Activated CD8-positive, alpha-beta T cell treated with anti-CD3 and anti-CD28 coated beads, Interleukin-2, amount 10 ng/mL, durations not matched to agents 7 days and 5 days (primary cell): ENCODE results near the gene PDE10A. TPM values are rescaled to one million over a fixed set of nuclear protein-coding genes. Genes with fewer than 3 reads are reported as not detected.
"Not testable (repeated sequence)": the region's sequence is repeated elsewhere in the genome, so short reads cannot be mapped to it uniquely, and the experiment has no call there.

Source experiments
- ATAC-seq: fragments of 150-1000 bp; cut with Tn5 transposase; one replicate; pipeline ENCODE4 v1.10.0; 2021; ENCODE audit warnings: moderate library complexity
- CTCF ChIA-PET: fragments of 350-600 bp; sonication (Branson Sonifier 250); formaldehyde crosslinking; loops from one replicate; lab custom pipeline; 2021; ENCODE audit warnings: antibody characterized with exemption; lab: Charles Lee
- POLR2A ChIA-PET: fragments of 350-600 bp; sonication (Branson Sonifier 250); formaldehyde crosslinking; loops from one replicate; lab custom pipeline; 2021; ENCODE audit warnings: antibody characterized with exemption; lab: Charles Lee
- DNase-seq: peaks from one replicate; pipeline ENCODE4 v3.0.0-alpha.2; 2020
- H3K27ac Mint-ChIP-seq: one replicate; pipeline ENCODE4 v1.8.0; 2021; ENCODE audit warnings: mild to moderate bottlenecking, mixed read lengths
- H3K27me3 Mint-ChIP-seq: one replicate; pipeline ENCODE4 v1.8.0; 2021; ENCODE audit warnings: low read depth, mixed read lengths
- H3K36me3 Mint-ChIP-seq: one replicate; pipeline ENCODE4 v1.8.0; 2021; ENCODE audit warnings: low read depth, mixed read lengths
- H3K4me1 Mint-ChIP-seq: one replicate; pipeline ENCODE4 v1.8.0; 2021; ENCODE audit warnings: low read depth, mixed read lengths
- H3K4me3 Mint-ChIP-seq: one replicate; pipeline ENCODE4 v1.8.0; 2021; ENCODE audit warnings: mild to moderate bottlenecking, mixed read lengths
- H3K9me3 Mint-ChIP-seq: one replicate; pipeline ENCODE4 v1.8.0; 2022; ENCODE audit warnings: mixed read lengths; ENCODE audit not compliant: insufficient read depth
- total RNA-seq, 2 experiments: library from RNA; stranded (reverse); gene quantifications; one replicate each; pipeline ENCODE4 v1.2.3, GENCODE V29; 2021

PDE10A gene
- total RNA-seq, 2 experiments from 2014 or later, result not detected

GRCh38 chr6:165543781-165544180 lies 119.3 kb downstream of the PDE10A start:
- ATAC-seq (no peak), DNase-seq (no peak)
- Mint-ChIP-seq H3K9me3 (no peaks in the 10 kb centered on the region), H3K4me3 (no peak overlapping the region), H3K36me3 (no peaks in the 10 kb centered on the region), H3K27me3 (no peaks in the 10 kb centered on the region), H3K27ac (no peak overlapping the region), H3K4me1 (no peaks in the 10 kb centered on the region)
- CTCF ChIA-PET, result no interaction called here
- POLR2A ChIA-PET, result no interaction called here

GRCh38 chr6:165536911-165537310 lies 126.1 kb downstream of the PDE10A start:
- ChIA-PET CTCF (no interaction called here), POLR2A (no interaction called here)
- H3K27me3 Mint-ChIP-seq, result no peaks in the 10 kb centered on the region
- no peaks in the 10 kb centered on the region for H3K9me3 Mint-ChIP-seq
- H3K4me1 Mint-ChIP-seq, result no peaks in the 10 kb centered on the region
- no peak for DNase-seq
- ATAC-seq, result no peak
- H3K36me3 Mint-ChIP-seq, result no peaks in the 10 kb centered on the region
- H3K27ac Mint-ChIP-seq, result no peak overlapping the region
- H3K4me3 Mint-ChIP-seq, result no peak overlapping the region

- ChIA-PET POLR2A (no interaction called here), CTCF (no interaction called here)
- no peaks in the 10 kb centered on the region for H3K4me1 Mint-ChIP-seq
- no peaks in the 10 kb centered on the region for H3K9me3 Mint-ChIP-seq
- H3K27me3 Mint-ChIP-seq, result no peaks in the 10 kb centered on the region
- no peak overlapping the region for H3K27ac Mint-ChIP-seq
- DNase-seq, result no peak
- H3K4me3 Mint-ChIP-seq, result no peak overlapping the region
- no peaks in the 10 kb centered on the region for H3K36me3 Mint-ChIP-seq
- no peak for ATAC-seq
These were observed 143.7 kb downstream of the PDE10A start for GRCh38 chr6:165519316-165519715.

GRCh38 chr6:165515963-165516624 lies 146.9 kb downstream of the PDE10A start:
- Mint-ChIP-seq H3K4me1 (peaks cover 4% of the 10 kb centered on the region), H3K9me3 (no peaks in the 10 kb centered on the region), H3K4me3 (no peak overlapping the region), H3K36me3 (no peaks in the 10 kb centered on the region), H3K27ac (no peak overlapping the region), H3K27me3 (no peaks in the 10 kb centered on the region)
- ATAC-seq (no peak), DNase-seq (no peak)
- ChIA-PET CTCF (no interaction called here), POLR2A (no interaction called here)

GRCh38 chr6:165514621-165515020 lies 148.4 kb downstream of the PDE10A start:
- Mint-ChIP-seq H3K27ac (no peak overlapping the region), H3K36me3 (no peaks in the 10 kb centered on the region), H3K9me3 (no peaks in the 10 kb centered on the region), H3K27me3 (no peaks in the 10 kb centered on the region), H3K4me1 (peaks cover 4% of the 10 kb centered on the region), H3K4me3 (no peak overlapping the region)
- ChIA-PET CTCF (no interaction called here), POLR2A (no interaction called here)
- DNase-seq (no peak), ATAC-seq (no peak)

- ChIA-PET CTCF (no interaction called here), POLR2A (no interaction called here)
- no peaks in the 10 kb centered on the region for H3K9me3 Mint-ChIP-seq
- no peak overlapping the region for H3K4me3 Mint-ChIP-seq
- no peaks in the 10 kb centered on the region for H3K36me3 Mint-ChIP-seq
- H3K4me1 Mint-ChIP-seq, result peaks cover 4% of the 10 kb centered on the region
- no peak overlapping the region for H3K27ac Mint-ChIP-seq
- ATAC-seq (no peak), DNase-seq (no peak)
- no peaks in the 10 kb centered on the region for H3K27me3 Mint-ChIP-seq
These were observed 151.2 kb downstream of the PDE10A start for GRCh38 chr6:165511807-165512206.

GRCh38 chr6:165508321-165508869 lies 154.6 kb downstream of the PDE10A start:
- Mint-ChIP-seq H3K4me1 (peaks cover 4% of the 10 kb centered on the region), H3K4me3 (no peak overlapping the region), H3K9me3 (no peaks in the 10 kb centered on the region), H3K36me3 (no peaks in the 10 kb centered on the region), H3K27ac (no peak overlapping the region), H3K27me3 (no peaks in the 10 kb centered on the region)
- ATAC-seq (no peak), DNase-seq (no peak)
- POLR2A ChIA-PET, result no interaction called here
- CTCF ChIA-PET, result no interaction called here

GRCh38 chr6:165506657-165507056 lies 156.4 kb downstream of the PDE10A start:
- H3K36me3 Mint-ChIP-seq, result no peaks in the 10 kb centered on the region
- no peaks in the 10 kb centered on the region for H3K27me3 Mint-ChIP-seq
- H3K4me3 Mint-ChIP-seq, result no peak overlapping the region
- no peaks in the 10 kb centered on the region for H3K9me3 Mint-ChIP-seq
- H3K4me1 Mint-ChIP-seq, result peaks cover 1% of the 10 kb centered on the region
- DNase-seq (no peak), ATAC-seq (no peak)
- ChIA-PET POLR2A (no interaction called here), CTCF (no interaction called here)
- no peak overlapping the region for H3K27ac Mint-ChIP-seq

GRCh38 chr6:165500214-165500907 lies 162.7 kb downstream of the PDE10A start:
- ATAC-seq, CTCF ChIA-PET, H3K9me3 Mint-ChIP-seq, POLR2A ChIA-PET, H3K4me3 Mint-ChIP-seq, H3K36me3 Mint-ChIP-seq, DNase-seq, H3K27me3 Mint-ChIP-seq, H3K4me1 Mint-ChIP-seq, H3K27ac Mint-ChIP-seq: not testable (repeated sequence)

GRCh38 chr6:165497472-165497871 lies 165.6 kb downstream of the PDE10A start:
- no peaks in the 10 kb centered on the region for H3K4me1 Mint-ChIP-seq
- H3K27me3 Mint-ChIP-seq, result no peaks in the 10 kb centered on the region
- H3K27ac Mint-ChIP-seq, result no peak overlapping the region
- no peak for DNase-seq
- ChIA-PET CTCF (no interaction called here), POLR2A (no interaction called here)
- no peaks in the 10 kb centered on the region for H3K36me3 Mint-ChIP-seq
- H3K4me3 Mint-ChIP-seq, result no peak overlapping the region
- H3K9me3 Mint-ChIP-seq, result no peaks in the 10 kb centered on the region
- no peak for ATAC-seq

- ChIA-PET POLR2A (no interaction called here), CTCF (no interaction called here)
- no peaks in the 10 kb centered on the region for H3K27me3 Mint-ChIP-seq
These were observed 174.3 kb downstream of the PDE10A start for GRCh38 chr6:165488624-165489295.

GRCh38 chr6:165487950-165488349 lies 175.1 kb downstream of the PDE10A start:
- no peaks in the 10 kb centered on the region for H3K27me3 Mint-ChIP-seq
- no peaks in the 10 kb centered on the region for H3K9me3 Mint-ChIP-seq
- ATAC-seq (no peak), DNase-seq (no peak)
- H3K4me3 Mint-ChIP-seq, result no peak overlapping the region
- no peaks in the 10 kb centered on the region for H3K36me3 Mint-ChIP-seq
- ChIA-PET CTCF (no interaction called here), POLR2A (no interaction called here)
- H3K27ac Mint-ChIP-seq, result no peak overlapping the region
- H3K4me1 Mint-ChIP-seq, result no peaks in the 10 kb centered on the region

More at GRCh38 chr6:165488624-165489295, 174.3 kb downstream of the PDE10A start:
- Mint-ChIP-seq H3K4me1 (no peaks in the 10 kb centered on the region), H3K4me3 (no peak overlapping the region), H3K9me3 (no peaks in the 10 kb centered on the region), H3K27ac (no peak overlapping the region), H3K36me3 (no peaks in the 10 kb centered on the region)
- DNase-seq (no peak), ATAC-seq (no peak)
